Erythroblast (primary cell): Measurements from ENCODE around the gene USF2.

Experiments
- DNase-seq, 2 experiments: peaks; one replicate each; lab custom pipeline; 2025; lab: John Stamatoyannopoulos, UW
- GATA1 ChIP-seq: IDR thresholded peaks from 2 replicates; pipeline ENCODE4 v1.6.1; 2011; ENCODE audit warnings: low read depth, mild to moderate bottlenecking, control low read depth, low read length, moderate library complexity
- POLR2A ChIP-seq: IDR thresholded peaks from 2 replicates; pipeline ENCODE4 v1.6.1; 2011; ENCODE audit warnings: mild to moderate bottlenecking, low read length

Gene USF2

DNA sequence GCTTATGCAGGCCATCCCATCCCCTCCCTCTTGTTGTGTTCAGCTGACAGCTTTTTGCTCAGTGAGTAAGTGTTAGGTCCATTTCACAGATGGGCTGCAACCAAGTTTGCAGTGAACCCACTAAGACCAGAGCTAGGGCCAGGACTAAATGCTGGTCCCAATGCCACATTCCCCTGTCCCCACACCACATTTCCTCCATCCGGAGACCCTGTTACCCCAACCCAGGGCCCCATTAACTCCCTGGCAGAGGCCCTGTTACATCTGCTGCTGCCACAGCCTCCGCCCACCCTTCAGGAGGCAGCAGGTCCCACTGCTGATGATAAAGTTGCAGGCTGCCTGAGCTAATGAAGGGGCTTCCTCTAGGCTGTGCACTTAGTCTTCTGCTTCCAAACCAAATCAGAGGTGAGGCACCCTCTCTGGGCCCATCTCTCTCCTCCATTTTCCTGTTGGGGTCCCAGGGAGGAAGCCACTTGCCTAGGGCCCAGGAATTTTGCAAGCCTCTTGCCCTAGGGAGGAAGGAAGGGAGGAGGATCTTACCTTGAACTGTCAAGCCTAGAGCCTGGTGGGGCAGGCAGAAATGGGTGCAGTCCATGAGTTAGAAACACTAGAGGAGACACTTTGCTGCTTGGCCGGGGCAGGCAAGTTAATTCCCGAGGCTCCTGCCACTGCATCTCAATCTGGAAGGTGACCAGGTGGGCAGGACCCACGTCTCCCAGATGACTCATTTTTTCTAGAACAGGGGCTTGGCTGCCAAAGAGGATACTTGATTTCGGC, 3.4 kb upstream of the USF2 start:
- DNase-seq: no peak

DNA sequence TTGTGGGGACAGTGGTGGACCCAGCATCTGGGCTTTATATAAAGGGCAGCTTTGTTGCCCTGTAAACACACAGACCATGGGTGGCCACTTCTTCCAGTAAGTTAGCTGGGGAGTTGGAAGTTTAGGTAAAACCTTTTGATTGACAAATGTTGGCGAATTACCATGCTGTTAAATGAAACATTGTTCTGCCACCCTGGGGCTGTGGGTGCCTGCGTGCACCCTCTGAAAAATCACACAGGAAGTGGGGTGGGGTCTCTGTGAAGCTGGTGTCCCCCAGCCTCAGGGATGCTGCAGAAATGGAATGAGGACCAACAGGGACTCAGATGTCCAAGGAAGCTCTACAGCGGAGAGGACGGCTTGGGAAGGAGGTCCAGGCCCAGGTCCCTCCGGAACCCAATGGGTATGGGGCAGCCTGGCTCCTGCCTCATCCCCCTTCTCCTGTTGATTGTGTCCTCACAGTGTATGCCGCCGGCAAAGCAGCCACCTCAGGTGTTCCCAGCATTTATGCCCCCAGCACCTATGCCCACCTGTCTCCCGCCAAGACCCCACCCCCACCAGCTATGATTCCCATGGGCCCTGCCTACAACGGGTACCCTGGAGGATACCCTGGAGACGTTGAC, 2.8 kb upstream of the USF2 start:
- DNase-seq: no peak
- TF ChIP-seq GATA1 (no peak), POLR2A (no peak)

More for the DNA sequence above, 3.4 kb upstream of the USF2 start:
- TF ChIP-seq GATA1: no peak
- TF ChIP-seq POLR2A: no peak

DNA sequence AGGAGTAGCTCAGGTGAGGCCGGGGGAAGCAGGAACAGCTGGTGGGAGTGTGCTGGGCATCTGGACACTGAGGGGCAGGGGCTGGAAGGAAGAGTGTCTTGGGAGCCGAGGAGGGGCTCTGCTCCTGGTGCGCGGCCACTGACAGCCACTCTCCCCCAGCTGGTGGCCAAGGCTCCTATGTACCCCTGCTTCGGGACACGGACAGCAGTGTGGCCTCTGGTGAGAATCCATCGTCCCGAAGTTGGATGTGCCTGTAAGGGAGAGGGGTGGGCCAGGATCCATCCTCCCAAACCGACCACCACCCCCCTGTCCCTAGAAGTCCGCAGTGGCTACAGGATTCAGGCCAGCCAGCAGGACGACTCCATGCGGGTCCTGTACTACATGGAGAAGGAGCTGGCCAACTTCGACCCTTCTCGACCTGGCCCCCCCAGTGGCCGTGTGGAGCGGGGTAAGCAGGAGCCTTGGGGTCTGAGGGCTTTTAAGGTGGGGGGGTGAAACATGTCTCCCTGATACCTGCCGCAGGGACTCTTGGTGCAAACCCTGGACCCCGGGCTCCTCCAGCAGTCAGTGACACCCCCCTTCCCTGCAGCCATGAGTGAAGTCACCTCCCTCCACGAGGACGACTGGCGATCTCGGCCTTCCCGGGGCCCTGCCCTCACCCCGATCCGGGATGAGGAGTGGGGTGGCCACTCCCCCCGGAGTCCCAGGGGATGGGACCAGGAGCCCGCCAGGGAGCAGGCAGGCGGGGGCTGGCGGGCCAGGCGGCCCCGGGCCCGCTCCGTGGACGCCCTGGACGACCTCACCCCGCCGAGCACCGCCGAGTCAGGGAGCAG, 2.0 kb upstream of the USF2 start:
- TF ChIP-seq GATA1 (no peak), POLR2A (no peak)
- DNase-seq: no peak

GRCh38 chr19:35267353-35267817, 1.4 kb upstream of the USF2 start:
- TF ChIP-seq GATA1 (no peak), POLR2A (no peak)
- peak; percentile 69 to 79 for DNase-seq

GRCh38 chr19:35267818-35268535, 785 bp upstream of the USF2 start:
- no peak for TF ChIP-seq GATA1
- peak; percentile 74 for TF ChIP-seq POLR2A
- DNase-seq: peak; percentile 87 to 94

DNA sequence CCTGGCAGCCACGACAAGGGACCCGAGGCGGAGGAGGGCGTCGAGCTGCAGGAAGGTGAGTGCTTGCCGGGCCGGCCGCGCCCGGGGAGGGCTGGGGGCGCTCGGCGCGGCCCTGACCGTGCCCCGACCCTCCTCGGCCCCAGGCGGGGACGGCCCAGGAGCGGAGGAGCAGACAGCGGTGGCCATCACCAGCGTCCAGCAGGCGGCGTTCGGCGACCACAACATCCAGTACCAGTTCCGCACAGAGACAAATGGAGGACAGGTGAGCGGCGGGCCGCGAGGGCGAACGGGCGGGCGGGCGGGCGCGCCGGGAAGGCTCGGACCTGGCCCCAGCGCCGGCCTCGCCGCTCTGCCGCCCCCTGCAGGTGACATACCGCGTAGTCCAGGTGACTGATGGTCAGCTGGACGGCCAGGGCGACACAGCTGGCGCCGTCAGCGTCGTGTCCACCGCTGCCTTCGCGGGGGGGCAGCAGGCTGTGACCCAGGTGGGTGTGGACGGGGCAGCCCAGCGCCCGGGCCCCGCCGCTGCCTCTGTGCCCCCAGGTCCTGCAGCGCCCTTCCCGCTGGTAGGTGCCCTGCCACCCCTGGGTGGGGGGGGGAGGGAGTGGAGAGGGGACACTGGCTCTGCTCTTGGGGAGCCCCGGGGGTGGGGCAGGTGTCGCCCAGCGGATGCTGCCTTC, 816 bp downstream of the USF2 start:
- peak; percentile 87 to 93 for DNase-seq
- TF ChIP-seq POLR2A (peak; percentile 19), GATA1 (no peak)

- no peak for TF ChIP-seq GATA1
- DNase-seq: no peak
These were observed 1.6 kb downstream of the USF2 start for GRCh38 chr19:35270381-35270811.

DNA sequence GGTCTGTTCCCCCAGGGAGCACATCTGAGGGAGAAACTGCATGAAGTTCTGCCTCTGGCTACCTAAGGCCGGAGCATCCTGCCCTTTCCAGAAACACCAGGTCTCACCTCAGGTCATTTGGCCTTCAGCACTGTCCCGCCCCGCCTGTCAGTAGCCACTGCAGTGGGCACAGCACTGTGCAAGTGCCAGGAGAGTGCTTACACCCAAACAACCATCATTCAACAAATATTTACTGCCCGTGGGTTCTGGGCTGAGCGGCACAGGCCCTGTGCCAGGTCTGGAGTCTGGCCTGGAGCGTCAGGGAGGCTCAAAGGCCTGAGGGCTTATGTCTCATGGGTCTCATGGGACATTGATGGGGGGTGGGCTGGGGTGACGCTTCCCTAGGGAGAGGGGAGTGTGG, 2.8 kb downstream of the USF2 start:
- no peak for TF ChIP-seq POLR2A
- no peak for TF ChIP-seq GATA1
- no peak for DNase-seq

DNA sequence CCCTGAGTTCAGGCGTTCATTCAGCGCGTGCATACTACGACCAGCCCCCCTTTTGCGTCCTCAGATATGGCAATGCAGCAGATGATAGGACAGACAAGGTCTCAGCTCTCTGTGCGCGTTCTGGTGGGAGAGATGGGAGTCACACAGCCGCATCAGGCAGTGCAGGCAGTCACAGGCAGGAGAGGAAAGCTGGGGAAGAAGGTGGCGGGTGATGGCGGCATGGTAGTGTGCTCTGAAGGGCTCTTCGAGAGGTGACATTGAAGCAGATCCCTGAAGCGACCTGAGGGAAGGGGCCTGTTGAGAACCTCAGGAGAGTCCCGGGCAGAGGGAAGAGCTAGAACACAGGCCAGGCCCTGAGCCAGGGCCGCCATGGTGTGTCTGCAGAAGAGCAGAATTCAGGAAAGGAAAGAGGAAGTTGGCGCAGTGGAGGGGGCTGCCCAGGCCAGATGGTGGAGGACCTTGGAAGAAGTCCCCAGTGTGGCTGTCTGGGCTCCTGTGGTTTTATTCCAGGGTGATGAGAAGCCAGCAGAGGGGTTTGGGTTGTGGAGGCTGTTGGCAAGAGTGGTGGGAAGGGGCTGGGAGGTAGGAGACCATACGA, 3.5 kb downstream of the USF2 start:
- TF ChIP-seq POLR2A (no peak), GATA1 (no peak)
- no peak for DNase-seq

- DNase-seq: no peak
These were observed 4.3 kb downstream of the USF2 start for GRCh38 chr19:35272954-35273649.

GRCh38 chr19:35273686-35274259, 5.0 kb downstream of the USF2 start:
- no peak for TF ChIP-seq GATA1
- no peak for TF ChIP-seq POLR2A
- no peak for DNase-seq

More at GRCh38 chr19:35272954-35273649, 4.3 kb downstream of the USF2 start:
- TF ChIP-seq GATA1 (no peak), POLR2A (no peak)

- no peak for TF ChIP-seq GATA1
- TF ChIP-seq POLR2A: no peak
- DNase-seq: no peak
These were observed 5.6 kb downstream of the USF2 start for GRCh38 chr19:35274323-35274722.
